HCT116 (cell line): Measurements from ENCODE around the gene CCDC86. TPM values are rescaled to one million over a fixed set of nuclear protein-coding genes. Genes with fewer than 3 reads are reported as not detected.

ENCODE experiments used
- ATAC-seq: fragments of 200-7000 bp; cut with Tn5 transposase; 2 replicates; pipeline ENCODE4 v1.9.1; 2020; ENCODE audit warnings: mild to moderate bottlenecking, moderate library complexity
- BruUV-seq: library from RNA; stranded (reverse); fragments of 400-500 nt; replicated peaks from 2 replicates; lab custom pipeline; 2021; lab: Mats Ljungman, UMichigan
- CTCF ChIA-PET: fragments of 300-600 bp; sonication (Branson Sonifier 250); formaldehyde crosslinking; loops from one replicate; lab custom pipeline; 2021; ENCODE audit warnings: antibody characterized with exemption; lab: Charles Lee
- POLR2A ChIA-PET: fragments of 300-600, 350-600 bp; sonication (Branson Sonifier 250); formaldehyde crosslinking; loops from one replicate; lab custom pipeline; 2021; ENCODE audit warnings: antibody characterized with exemption; lab: Charles Lee
- RAD21 ChIA-PET, 2 experiments: fragments of 300-600 bp; sonication (Branson Sonifier 250); formaldehyde crosslinking; loops; one replicate each; lab custom pipeline; 2023; ENCODE audit warnings: low total read pairs in 2 of 2; ENCODE audit not compliant: uncharacterized antibody in 2 of 2, unreplicated experiment in 2 of 2, low non-redundant PET in 1 of 2; lab: Charles Lee
- DNase-seq: peaks from one replicate; pipeline ENCODE4 v3.0.0-alpha.2; 2010; ENCODE audit warnings: low read depth, low spot score
- H2AFZ ChIP-seq: fragments of 200-600 bp; shearing (Covaris generic), sonication (generic); 2 replicates; pipeline ENCODE4 v1.6.1; 2017; ENCODE audit warnings: low read depth, mixed run types, mixed read lengths, antibody characterized with exemption, low read length; ENCODE audit not compliant: poor library complexity, severe bottlenecking
- H3K27ac ChIP-seq: 2 replicates; pipeline ENCODE4 v1.5.1; 2012; ENCODE audit warnings: low read depth, low read length
- H3K27me3 ChIP-seq: fragments of 200-600 bp; sonication (generic); 2 replicates; pipeline ENCODE4 v1.6.1; 2016; ENCODE audit warnings: mixed run types, low read length, mixed read lengths; ENCODE audit not compliant: insufficient read depth
- H3K36me3 ChIP-seq, 2 experiments: fragments of 200-500 bp in 1 of 2; fragments of 200-600 bp in 1 of 2; sonication (Bioruptor generic) in 1 of 2; sonication (generic) in 1 of 2; 2 replicates each; pipeline versions ENCODE4 v1.5.1 to v1.6.1; 2014 to 2016; ENCODE audit warnings: low read length in 2 of 2, inconsistent platforms in 1 of 2, mixed read lengths in 1 of 2, mixed run types in 1 of 2; ENCODE audit not compliant: insufficient read depth in 2 of 2, control insufficient read depth in 1 of 2
- H3K4me1 ChIP-seq, 2 experiments: fragments of 200-600 bp in 1 of 2; sonication (generic) in 1 of 2; 2 replicates each; pipeline versions ENCODE4 v1.5.1 to v1.6.1; 2012 to 2017; ENCODE audit warnings: low read length in 2 of 2, inconsistent platforms in 1 of 2, mild to moderate bottlenecking in 1 of 2, mixed read lengths in 1 of 2, mixed run types in 1 of 2, moderate library complexity in 1 of 2; ENCODE audit not compliant: insufficient read depth in 2 of 2, control insufficient read depth in 1 of 2
- H3K4me2 ChIP-seq: fragments of 200-600 bp; sonication (generic); 2 replicates; pipeline ENCODE4 v1.6.1; 2017; ENCODE audit warnings: mixed run types, low read length, mixed read lengths
- H3K4me3 ChIP-seq, 2 experiments: fragments of 200-600 bp in 1 of 2; sonication (generic) in 1 of 2; replicated peaks in 1 of 2; 2 replicates each; pipeline ENCODE4 v1.5.1; 2011 to 2016; ENCODE audit warnings: low read length in 2 of 2, control low read depth in 1 of 2, low read depth in 1 of 2, mild to moderate bottlenecking in 1 of 2, mixed read lengths in 1 of 2, mixed run types in 1 of 2
- H3K79me2 ChIP-seq: fragments of 200-600 bp; sonication (generic); 2 replicates; pipeline ENCODE4 v1.6.1; 2017; ENCODE audit warnings: mild to moderate bottlenecking, mixed run types, low read length, moderate library complexity, mixed read lengths; ENCODE audit not compliant: insufficient read depth
- H3K9ac ChIP-seq: fragments of 200-600 bp; sonication (generic); 2 replicates; pipeline ENCODE4 v1.6.1; 2016; ENCODE audit warnings: low read length, mixed read lengths
- H3K9me2 ChIP-seq: fragments of 200-600 bp; sonication (generic), shearing (Covaris generic); 2 replicates; pipeline ENCODE4 v1.6.1; 2017; ENCODE audit warnings: mixed run types, mild to moderate bottlenecking, moderate library complexity; ENCODE audit not compliant: insufficient read depth
- H3K9me3 ChIP-seq, 2 experiments: fragments of 200-500 bp in 1 of 2; fragments of 200-600 bp in 1 of 2; sonication (Bioruptor generic) in 1 of 2; sonication (generic) in 1 of 2; 2 replicates each; pipeline ENCODE4 v1.6.1; 2014 to 2017; ENCODE audit warnings: low read length in 2 of 2, mixed read lengths in 2 of 2, inconsistent platforms in 1 of 2, low read depth in 1 of 2, mild to moderate bottlenecking in 1 of 2, mixed run types in 1 of 2, moderate library complexity in 1 of 2; ENCODE audit not compliant: control insufficient read depth in 1 of 2, insufficient read depth in 1 of 2
- H4K20me1 ChIP-seq: fragments of 200-600 bp; sonication (generic), shearing (Covaris generic); 2 replicates; pipeline ENCODE4 v1.6.1; 2017; ENCODE audit warnings: mixed run types, mild to moderate bottlenecking, moderate library complexity; ENCODE audit not compliant: insufficient read depth
- ATF3 ChIP-seq: IDR thresholded peaks from 2 replicates; pipeline ENCODE4 v1.6.1; 2012
- CBX3 ChIP-seq: IDR thresholded peaks from 2 replicates; pipeline ENCODE4 v1.6.1; 2012; ENCODE audit warnings: low read depth
- CEBPB ChIP-seq: IDR thresholded peaks from 2 replicates; pipeline ENCODE4 v1.6.1; 2012; ENCODE audit warnings: low read depth
- EGR1 ChIP-seq: IDR thresholded peaks from 2 replicates; pipeline ENCODE4 v1.6.1; 2012; ENCODE audit warnings: low read depth
- ELF1 ChIP-seq: IDR thresholded peaks from 2 replicates; pipeline ENCODE4 v1.6.1; 2012; ENCODE audit warnings: low read depth, borderline replicate concordance
- EZH2 ChIP-seq: fragments of 200-600 bp; sonication (generic); IDR thresholded peaks from 2 replicates; pipeline ENCODE4 v1.6.1; 2017; ENCODE audit warnings: antibody characterized with exemption, mixed run types
- EZH2phosphoT487 ChIP-seq: fragments of 200-600 bp; IDR thresholded peaks from 2 replicates; pipeline ENCODE4 v1.6.1; 2018; ENCODE audit warnings: antibody characterized with exemption, borderline replicate concordance
- FOSL1 ChIP-seq: IDR thresholded peaks from 2 replicates; pipeline ENCODE4 v1.6.1; 2012; ENCODE audit warnings: low read depth
- JUND ChIP-seq: IDR thresholded peaks from 2 replicates; pipeline ENCODE4 v1.6.1; 2012
- MAX ChIP-seq: IDR thresholded peaks from 2 replicates; pipeline ENCODE4 v1.6.1; 2012
- RAD21 ChIP-seq: IDR thresholded peaks from 2 replicates; pipeline ENCODE4 v1.6.1; 2012; ENCODE audit warnings: low read depth, mild to moderate bottlenecking
- SIN3A ChIP-seq: IDR thresholded peaks from 2 replicates; pipeline ENCODE4 v1.6.1; 2012; ENCODE audit warnings: low read depth
- YY1 ChIP-seq: IDR thresholded peaks from 2 replicates; pipeline ENCODE4 v1.6.1; 2011; ENCODE audit warnings: low read length, low read depth, moderate library complexity, mild to moderate bottlenecking; ENCODE audit not compliant: insufficient replicate concordance; ENCODE audit errors: extremely low read depth
- intact Hi-C: fragments of 100-400 bp; cut with micrococcal nuclease; formaldehyde crosslinking; loops from 2 replicates; pipeline ENCODE4 v1.10.0; 2022
- total RNA-seq: library from RNA; stranded (reverse); gene quantifications from one replicate; pipeline ENCODE4 v1.2.1, GENCODE V29; 2021; ENCODE audit not compliant: unreplicated experiment
- TF ChIP-seq, protein P1 (sequence below), 3 experiments: fragments of 200-600 bp in 1 of 3; sonication (generic) in 1 of 3; IDR thresholded peaks in 2 of 3; conservative IDR thresholded peaks in 1 of 3; 2 replicates each; pipeline ENCODE4 v1.5.1; 2012 to 2017; ENCODE audit warnings: low read depth in 2 of 3, low read length in 2 of 3, antibody characterized with exemption in 1 of 3, borderline replicate concordance in 1 of 3, control low read depth in 1 of 3, mild to moderate bottlenecking in 1 of 3, mixed read lengths in 1 of 3, mixed run types in 1 of 3, moderate library complexity in 1 of 3; ENCODE audit not compliant: insufficient read depth in 1 of 3
- TF ChIP-seq, protein P2 (sequence below): IDR thresholded peaks from 2 replicates; pipeline ENCODE4 v1.6.1; 2012; ENCODE audit warnings: low read depth

CCDC86 gene
- total RNA-seq, 1 experiment from 2014 or later = 69.6 TPM

DNA sequence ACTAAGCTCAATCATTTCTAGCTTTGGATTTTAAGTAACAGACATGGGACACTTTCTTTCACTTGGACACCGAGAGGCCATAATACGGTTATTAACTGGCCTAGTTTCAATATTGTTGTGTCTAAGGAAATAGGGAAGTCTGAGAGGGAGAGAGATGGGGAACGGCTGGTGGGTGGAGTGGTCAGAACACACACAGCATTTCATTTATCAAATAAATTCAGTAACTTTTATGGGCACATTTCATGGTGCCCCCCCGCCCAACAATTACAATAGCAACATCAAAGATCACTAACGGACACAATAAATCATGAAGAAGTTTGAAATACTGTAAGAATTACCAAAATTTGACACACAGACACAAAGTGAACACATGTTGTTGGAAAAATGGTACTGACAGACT lies 53.8 kb downstream of the CCDC86 start:
- TF ChIP-seq ELF1 (no peak), ATF3 (no peak), CBX3 (no peak), EZH2phosphoT487 (no peak), MAX (no peak), EGR1 (no peak), SIN3A (no peak), JUND (no peak), RAD21 (no peak), FOSL1 (no peak), YY1 (no peak), EZH2 (no peak), CEBPB (no peak)
- TF ChIP-seq, protein P1, sequence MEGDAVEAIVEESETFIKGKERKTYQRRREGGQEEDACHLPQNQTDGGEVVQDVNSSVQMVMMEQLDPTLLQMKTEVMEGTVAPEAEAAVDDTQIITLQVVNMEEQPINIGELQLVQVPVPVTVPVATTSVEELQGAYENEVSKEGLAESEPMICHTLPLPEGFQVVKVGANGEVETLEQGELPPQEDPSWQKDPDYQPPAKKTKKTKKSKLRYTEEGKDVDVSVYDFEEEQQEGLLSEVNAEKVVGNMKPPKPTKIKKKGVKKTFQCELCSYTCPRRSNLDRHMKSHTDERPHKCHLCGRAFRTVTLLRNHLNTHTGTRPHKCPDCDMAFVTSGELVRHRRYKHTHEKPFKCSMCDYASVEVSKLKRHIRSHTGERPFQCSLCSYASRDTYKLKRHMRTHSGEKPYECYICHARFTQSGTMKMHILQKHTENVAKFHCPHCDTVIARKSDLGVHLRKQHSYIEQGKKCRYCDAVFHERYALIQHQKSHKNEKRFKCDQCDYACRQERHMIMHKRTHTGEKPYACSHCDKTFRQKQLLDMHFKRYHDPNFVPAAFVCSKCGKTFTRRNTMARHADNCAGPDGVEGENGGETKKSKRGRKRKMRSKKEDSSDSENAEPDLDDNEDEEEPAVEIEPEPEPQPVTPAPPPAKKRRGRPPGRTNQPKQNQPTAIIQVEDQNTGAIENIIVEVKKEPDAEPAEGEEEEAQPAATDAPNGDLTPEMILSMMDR (IDR thresholded peaks at IDR 0.05 in 2 of 3, conservative IDR thresholded peaks at IDR 0.05 in 1 of 3; ENCODE audit: borderline replicate concordance in 1 of 3, insufficient read depth in 1 of 3, low read depth in 2 of 3, low read length in 2 of 3) = no peak
- TF ChIP-seq, protein P2, sequence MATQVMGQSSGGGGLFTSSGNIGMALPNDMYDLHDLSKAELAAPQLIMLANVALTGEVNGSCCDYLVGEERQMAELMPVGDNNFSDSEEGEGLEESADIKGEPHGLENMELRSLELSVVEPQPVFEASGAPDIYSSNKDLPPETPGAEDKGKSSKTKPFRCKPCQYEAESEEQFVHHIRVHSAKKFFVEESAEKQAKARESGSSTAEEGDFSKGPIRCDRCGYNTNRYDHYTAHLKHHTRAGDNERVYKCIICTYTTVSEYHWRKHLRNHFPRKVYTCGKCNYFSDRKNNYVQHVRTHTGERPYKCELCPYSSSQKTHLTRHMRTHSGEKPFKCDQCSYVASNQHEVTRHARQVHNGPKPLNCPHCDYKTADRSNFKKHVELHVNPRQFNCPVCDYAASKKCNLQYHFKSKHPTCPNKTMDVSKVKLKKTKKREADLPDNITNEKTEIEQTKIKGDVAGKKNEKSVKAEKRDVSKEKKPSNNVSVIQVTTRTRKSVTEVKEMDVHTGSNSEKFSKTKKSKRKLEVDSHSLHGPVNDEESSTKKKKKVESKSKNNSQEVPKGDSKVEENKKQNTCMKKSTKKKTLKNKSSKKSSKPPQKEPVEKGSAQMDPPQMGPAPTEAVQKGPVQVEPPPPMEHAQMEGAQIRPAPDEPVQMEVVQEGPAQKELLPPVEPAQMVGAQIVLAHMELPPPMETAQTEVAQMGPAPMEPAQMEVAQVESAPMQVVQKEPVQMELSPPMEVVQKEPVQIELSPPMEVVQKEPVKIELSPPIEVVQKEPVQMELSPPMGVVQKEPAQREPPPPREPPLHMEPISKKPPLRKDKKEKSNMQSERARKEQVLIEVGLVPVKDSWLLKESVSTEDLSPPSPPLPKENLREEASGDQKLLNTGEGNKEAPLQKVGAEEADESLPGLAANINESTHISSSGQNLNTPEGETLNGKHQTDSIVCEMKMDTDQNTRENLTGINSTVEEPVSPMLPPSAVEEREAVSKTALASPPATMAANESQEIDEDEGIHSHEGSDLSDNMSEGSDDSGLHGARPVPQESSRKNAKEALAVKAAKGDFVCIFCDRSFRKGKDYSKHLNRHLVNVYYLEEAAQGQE = no peak
- Histone ChIP-seq H2AFZ (no peak overlapping the region), H3K27me3 (no peaks in the 10 kb centered on the region), H3K9ac (no peak overlapping the region), H3K36me3 (peaks cover 53 to 57% of the 10 kb centered on the region in 2 experiments), H3K4me1 (peaks cover 0 to 3% of the 10 kb centered on the region in 2 experiments; a peak in 1 of 4 replicates), H3K4me2 (no peak overlapping the region), H3K9me3 (no peaks in the 10 kb centered on the region), H4K20me1 (peaks cover 7% of the 10 kb centered on the region; the same call in 1 of the 2 replicates), H3K9me2 (no peaks in the 10 kb centered on the region), H3K27ac (no peak overlapping the region), H3K4me3 (no peak overlapping the region), H3K79me2 (peaks cover 7% of the 10 kb centered on the region; the same call in 1 of the 2 replicates)
- RAD21 ChIA-PET = no interaction called here
- CTCF ChIA-PET = no interaction called here
- POLR2A ChIA-PET = no interaction called here
- intact Hi-C loops = no loop called here
- no TSS peak for BruUV-seq
- DNase-seq (no peak), ATAC-seq (no peak)
